Neural cell (in vitro differentiated cells): ENCODE data around the gene IDS. TPM values are rescaled to one million over a fixed set of nuclear protein-coding genes. Genes with fewer than 3 reads are reported as not detected.

ENCODE experiments used
- H2AFZ ChIP-seq: fragments of 200-600, 300-800 bp; sonication (generic), shearing (Covaris generic); 2 replicates; pipeline ENCODE4 v1.6.0; 2014; ENCODE audit warnings: low read depth, mild to moderate bottlenecking, antibody characterized with exemption, low read length, moderate library complexity
- H3F3A ChIP-seq: fragments of 200-600 bp; shearing (Covaris generic); 2 replicates; pipeline ENCODE4 v1.6.1; 2016; ENCODE audit warnings: mild to moderate bottlenecking, moderate library complexity, mixed read lengths, antibody characterized with exemption, low read length; ENCODE audit not compliant: insufficient read depth, poor library complexity, severe bottlenecking
- H3K27ac ChIP-seq: fragments of 200-600, 300-800 bp; sonication (generic), shearing (Covaris generic); 2 replicates; pipeline ENCODE4 v1.5.1; 2014; ENCODE audit warnings: mild to moderate bottlenecking, low read length, moderate library complexity
- H3K27me3 ChIP-seq: fragments of 300-800, 200-600 bp; sonication (generic), shearing (Covaris generic); 2 replicates; pipeline ENCODE4 v1.6.0; 2014; ENCODE audit warnings: mild to moderate bottlenecking, low read depth, low read length, moderate library complexity; ENCODE audit not compliant: insufficient read depth
- H3K36me3 ChIP-seq: fragments of 300-800, 200-600 bp; sonication (generic), shearing (Covaris generic); 2 replicates; pipeline ENCODE4 v1.5.1; 2014; ENCODE audit warnings: mild to moderate bottlenecking, antibody characterized with exemption, low read length, moderate library complexity; ENCODE audit not compliant: insufficient read depth
- H3K4me2 ChIP-seq: fragments of 300-800, 200-600 bp; sonication (generic), shearing (Covaris generic); 2 replicates; pipeline ENCODE4 v1.6.0; 2014; ENCODE audit warnings: mild to moderate bottlenecking, low read length
- H3K4me3 ChIP-seq: fragments of 300-800, 200-600 bp; sonication (generic), shearing (Covaris generic); 2 replicates; pipeline ENCODE4 v1.5.1; 2014; ENCODE audit warnings: mild to moderate bottlenecking, low read length, moderate library complexity
- H3K79me2 ChIP-seq: fragments of 200-600 bp; shearing (Covaris generic); replicated peaks from 2 replicates; pipeline ENCODE4 v1.6.0; 2014; ENCODE audit warnings: mild to moderate bottlenecking, low read length, moderate library complexity; ENCODE audit not compliant: insufficient read depth
- H3K9ac ChIP-seq: fragments of 300-800, 200-600 bp; sonication (generic), shearing (Covaris generic); 2 replicates; pipeline ENCODE4 v1.6.1; 2016; ENCODE audit warnings: mild to moderate bottlenecking, low read length, mixed read lengths
- H3K9me2 ChIP-seq: fragments of 200-600 bp; shearing (Covaris generic); 2 replicates; pipeline ENCODE4 v1.6.1; 2016; ENCODE audit warnings: mild to moderate bottlenecking, low read length, mixed read lengths; ENCODE audit not compliant: insufficient read depth
- H3K9me3 ChIP-seq: fragments of 200-600, 300-800 bp; sonication (generic), shearing (Covaris generic); 2 replicates; pipeline ENCODE4 v1.6.1; 2016; ENCODE audit warnings: mild to moderate bottlenecking, mixed run types, low read length, moderate library complexity, mixed read lengths
- H4K20me1 ChIP-seq: fragments of 200-600 bp; shearing (Covaris generic); 2 replicates; pipeline ENCODE4 v1.6.1; 2016; ENCODE audit warnings: mild to moderate bottlenecking, mixed run types; ENCODE audit not compliant: insufficient read depth
- EP300 ChIP-seq: fragments of 450-650 bp; conservative IDR thresholded peaks from 2 replicates; pipeline ENCODE4 v1.6.1; 2014; ENCODE audit warnings: antibody characterized with exemption, mild to moderate bottlenecking, moderate library complexity; ENCODE audit not compliant: poor library complexity, severe bottlenecking
- EZH2 ChIP-seq: fragments of 200-600, 300-800 bp; shearing (Covaris generic), sonication (generic); IDR thresholded peaks from 2 replicates; pipeline ENCODE4 v1.6.1; 2014; ENCODE audit warnings: antibody characterized with exemption, low read length, borderline replicate concordance, mild to moderate bottlenecking; ENCODE audit not compliant: insufficient read depth, poor library complexity, severe bottlenecking
- MXI1 ChIP-seq: fragments of 450-650 bp; conservative IDR thresholded peaks from 2 replicates; pipeline ENCODE4 v1.6.1; 2014; ENCODE audit warnings: antibody characterized with exemption, mild to moderate bottlenecking; ENCODE audit not compliant: poor library complexity, severe bottlenecking
- POLR2AphosphoS5 ChIP-seq: IDR thresholded peaks from 2 replicates; pipeline ENCODE4 v1.6.1; 2012
- RAD21 ChIP-seq: fragments of 450-650 bp; conservative IDR thresholded peaks from 2 replicates; pipeline ENCODE4 v1.6.1; 2014; ENCODE audit warnings: antibody characterized with exemption, mild to moderate bottlenecking, moderate library complexity
- SMC3 ChIP-seq: fragments of 450-650 bp; conservative IDR thresholded peaks from 2 replicates; pipeline ENCODE4 v1.6.1; 2014; ENCODE audit warnings: antibody characterized with exemption, mild to moderate bottlenecking, moderate library complexity; ENCODE audit not compliant: poor library complexity
- TAF1 ChIP-seq: IDR thresholded peaks from 2 replicates; pipeline ENCODE4 v1.6.1; 2012; ENCODE audit warnings: low read depth
- polyA plus RNA-seq: library from polyadenylated mRNA; depleted of rRNA; stranded (reverse); fragments of >200 nt; gene quantifications from 2 replicates; pipeline ENCODE4 v1.2.3, GENCODE V29; 2014
- TF ChIP-seq, protein P1 (sequence below): fragments of 450-650 bp; IDR thresholded peaks from 2 replicates; pipeline ENCODE4 v1.5.1; 2014; ENCODE audit warnings: antibody characterized with exemption, mild to moderate bottlenecking, moderate library complexity; ENCODE audit not compliant: poor library complexity, severe bottlenecking
- TF ChIP-seq, protein P2 (sequence below): IDR thresholded peaks from 2 replicates; pipeline ENCODE4 v1.6.1; 2012; ENCODE audit warnings: borderline replicate concordance

The IDS gene
- polyA plus RNA-seq, 1 donor from 2014 or later = 52.0 TPM

DNA sequence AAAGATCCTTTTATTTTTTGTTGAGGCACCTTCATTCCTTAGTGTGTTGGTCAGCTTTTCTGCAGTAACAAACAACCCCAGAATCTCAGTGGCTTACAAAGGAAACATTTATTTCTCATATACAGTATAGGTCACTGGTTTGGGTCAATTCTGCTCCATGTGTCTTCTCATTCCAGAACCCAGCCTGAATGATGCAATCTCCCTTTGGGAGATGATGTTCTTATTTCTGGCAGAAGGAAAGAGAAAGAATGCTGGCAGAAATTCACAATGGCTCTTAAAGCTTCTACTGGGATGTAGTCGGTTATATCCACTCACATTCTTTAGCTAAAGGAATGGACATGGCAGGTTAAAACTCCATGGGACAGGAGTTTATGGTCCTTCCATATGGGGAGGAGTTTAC is 42.3 kb downstream of the IDS start:
- H3K4me3 ChIP-seq = no peak overlapping the region
- no peaks in the 10 kb centered on the region for H3K27me3 ChIP-seq
- no peaks in the 10 kb centered on the region for H3K9me3 ChIP-seq
- H3K9ac ChIP-seq = no peak overlapping the region
- H3K27ac ChIP-seq = no peak overlapping the region
- TF ChIP-seq MXI1 (no peak), POLR2AphosphoS5 (no peak), TAF1 (no peak), RAD21 (no peak), EP300 (no peak), EZH2 (no peak), SMC3 (no peak)
- TF ChIP-seq, protein P1, sequence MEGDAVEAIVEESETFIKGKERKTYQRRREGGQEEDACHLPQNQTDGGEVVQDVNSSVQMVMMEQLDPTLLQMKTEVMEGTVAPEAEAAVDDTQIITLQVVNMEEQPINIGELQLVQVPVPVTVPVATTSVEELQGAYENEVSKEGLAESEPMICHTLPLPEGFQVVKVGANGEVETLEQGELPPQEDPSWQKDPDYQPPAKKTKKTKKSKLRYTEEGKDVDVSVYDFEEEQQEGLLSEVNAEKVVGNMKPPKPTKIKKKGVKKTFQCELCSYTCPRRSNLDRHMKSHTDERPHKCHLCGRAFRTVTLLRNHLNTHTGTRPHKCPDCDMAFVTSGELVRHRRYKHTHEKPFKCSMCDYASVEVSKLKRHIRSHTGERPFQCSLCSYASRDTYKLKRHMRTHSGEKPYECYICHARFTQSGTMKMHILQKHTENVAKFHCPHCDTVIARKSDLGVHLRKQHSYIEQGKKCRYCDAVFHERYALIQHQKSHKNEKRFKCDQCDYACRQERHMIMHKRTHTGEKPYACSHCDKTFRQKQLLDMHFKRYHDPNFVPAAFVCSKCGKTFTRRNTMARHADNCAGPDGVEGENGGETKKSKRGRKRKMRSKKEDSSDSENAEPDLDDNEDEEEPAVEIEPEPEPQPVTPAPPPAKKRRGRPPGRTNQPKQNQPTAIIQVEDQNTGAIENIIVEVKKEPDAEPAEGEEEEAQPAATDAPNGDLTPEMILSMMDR = no peak
- TF ChIP-seq, protein P2, sequence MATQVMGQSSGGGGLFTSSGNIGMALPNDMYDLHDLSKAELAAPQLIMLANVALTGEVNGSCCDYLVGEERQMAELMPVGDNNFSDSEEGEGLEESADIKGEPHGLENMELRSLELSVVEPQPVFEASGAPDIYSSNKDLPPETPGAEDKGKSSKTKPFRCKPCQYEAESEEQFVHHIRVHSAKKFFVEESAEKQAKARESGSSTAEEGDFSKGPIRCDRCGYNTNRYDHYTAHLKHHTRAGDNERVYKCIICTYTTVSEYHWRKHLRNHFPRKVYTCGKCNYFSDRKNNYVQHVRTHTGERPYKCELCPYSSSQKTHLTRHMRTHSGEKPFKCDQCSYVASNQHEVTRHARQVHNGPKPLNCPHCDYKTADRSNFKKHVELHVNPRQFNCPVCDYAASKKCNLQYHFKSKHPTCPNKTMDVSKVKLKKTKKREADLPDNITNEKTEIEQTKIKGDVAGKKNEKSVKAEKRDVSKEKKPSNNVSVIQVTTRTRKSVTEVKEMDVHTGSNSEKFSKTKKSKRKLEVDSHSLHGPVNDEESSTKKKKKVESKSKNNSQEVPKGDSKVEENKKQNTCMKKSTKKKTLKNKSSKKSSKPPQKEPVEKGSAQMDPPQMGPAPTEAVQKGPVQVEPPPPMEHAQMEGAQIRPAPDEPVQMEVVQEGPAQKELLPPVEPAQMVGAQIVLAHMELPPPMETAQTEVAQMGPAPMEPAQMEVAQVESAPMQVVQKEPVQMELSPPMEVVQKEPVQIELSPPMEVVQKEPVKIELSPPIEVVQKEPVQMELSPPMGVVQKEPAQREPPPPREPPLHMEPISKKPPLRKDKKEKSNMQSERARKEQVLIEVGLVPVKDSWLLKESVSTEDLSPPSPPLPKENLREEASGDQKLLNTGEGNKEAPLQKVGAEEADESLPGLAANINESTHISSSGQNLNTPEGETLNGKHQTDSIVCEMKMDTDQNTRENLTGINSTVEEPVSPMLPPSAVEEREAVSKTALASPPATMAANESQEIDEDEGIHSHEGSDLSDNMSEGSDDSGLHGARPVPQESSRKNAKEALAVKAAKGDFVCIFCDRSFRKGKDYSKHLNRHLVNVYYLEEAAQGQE = no peak
- no peaks in the 10 kb centered on the region for H3K36me3 ChIP-seq
- H3K9me2 ChIP-seq = no peaks in the 10 kb centered on the region
- no peak overlapping the region for H3K4me2 ChIP-seq
- no peak overlapping the region for H2AFZ ChIP-seq
- H3F3A ChIP-seq = no peaks in the 10 kb centered on the region
- H3K79me2 ChIP-seq = no peaks in the 10 kb centered on the region
- H4K20me1 ChIP-seq = no peaks in the 10 kb centered on the region

DNA sequence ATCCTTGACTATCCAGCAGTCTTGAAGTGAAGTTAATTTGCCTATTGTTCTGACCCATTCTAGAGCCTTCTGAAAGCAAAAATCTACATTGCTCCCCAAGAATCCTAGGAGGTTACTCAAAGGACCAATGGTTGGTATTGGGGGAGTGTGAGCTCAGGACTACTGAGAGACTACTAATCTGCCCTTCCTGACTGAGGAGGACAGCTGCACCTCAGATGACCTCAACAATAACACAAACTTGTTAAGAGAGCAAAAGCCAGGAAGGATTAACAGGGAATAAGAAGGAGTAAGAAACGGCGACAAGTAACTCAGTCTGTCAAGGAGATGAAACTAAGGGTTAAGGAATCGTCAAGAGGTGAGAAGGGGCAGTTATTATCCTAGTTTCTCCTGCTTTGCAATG is 43.4 kb downstream of the IDS start:
- TF ChIP-seq, protein P2 = no peak
- TF ChIP-seq, protein P1 = no peak
- TF ChIP-seq TAF1 (no peak), MXI1 (no peak), EZH2 (no peak), POLR2AphosphoS5 (no peak), EP300 (no peak), SMC3 (no peak), RAD21 (no peak)
- H3K4me3 ChIP-seq = no peak overlapping the region
- H3K36me3 ChIP-seq = no peaks in the 10 kb centered on the region
- no peaks in the 10 kb centered on the region for H3K9me2 ChIP-seq
- no peaks in the 10 kb centered on the region for H4K20me1 ChIP-seq
- no peaks in the 10 kb centered on the region for H3K79me2 ChIP-seq
- H3F3A ChIP-seq = no peaks in the 10 kb centered on the region
- H3K9me3 ChIP-seq = no peaks in the 10 kb centered on the region
- no peak overlapping the region for H3K9ac ChIP-seq
- H2AFZ ChIP-seq = no peak overlapping the region
- no peak overlapping the region for H3K4me2 ChIP-seq
- H3K27me3 ChIP-seq = no peaks in the 10 kb centered on the region
- no peak overlapping the region for H3K27ac ChIP-seq
